Omental fat pad (tissue), 4 donors: ENCODE data around the gene CYB5B. TPM values are rescaled to one million over a fixed set of nuclear protein-coding genes. Genes with fewer than 3 reads are reported as not detected.

ENCODE experiments used
- ATAC-seq: fragments of 150-250 bp; one replicate; pipeline ENCODE4 v1.9.1; 2016; ENCODE audit warnings: mild to moderate bottlenecking, moderate library complexity; ENCODE audit not compliant: low FRiP score
- DNase-seq: peaks from one replicate; pipeline ENCODE4 v3.0.0-alpha.2; 2019; ENCODE audit warnings: low spot score
- CTCF ChIP-seq, 3 donors: fragments of 450-650 bp; IDR thresholded peaks; one replicate each; pipeline ENCODE4 v1.5.1; 2016 to 2017; ENCODE audit warnings: antibody characterized with exemption in 3 of 3, mild to moderate bottlenecking in 3 of 3, moderate library complexity in 2 of 3
- total RNA-seq, 4 donors: library from RNA; depleted of rRNA; stranded (reverse); fragments of >200 nt; gene quantifications; one replicate each; pipeline ENCODE4 v1.1.0, GENCODE V29; 2016

Gene CYB5B
- total RNA-seq, 4 donors from 2014 or later: 32.0 to 41.8 (median 36.2) TPM

GRCh38 chr16:69399361-69399760, 25.1 kb upstream of the CYB5B start:
- DNase-seq (no peak), ATAC-seq (no peak)
- no peak for TF ChIP-seq CTCF (IDR thresholded peaks at IDR 0.05)

- no peak for DNase-seq
- no peak for TF ChIP-seq CTCF (IDR thresholded peaks at IDR 0.05)
- no peak for ATAC-seq
Observed at GRCh38 chr16:69402439-69402838, 22.0 kb upstream of the CYB5B start.

GRCh38 chr16:69404275-69404805, 20.1 kb upstream of the CYB5B start:
- no peak for TF ChIP-seq CTCF (IDR thresholded peaks at IDR 0.05)
- no peak for ATAC-seq

GRCh38 chr16:69405326-69405725, 19.1 kb upstream of the CYB5B start:
- DNase-seq (no peak), ATAC-seq (no peak)
- TF ChIP-seq CTCF (IDR thresholded peaks at IDR 0.05): no peak

More at GRCh38 chr16:69404275-69404805, 20.1 kb upstream of the CYB5B start:
- no peak for DNase-seq

GRCh38 chr16:69405757-69406156, 18.7 kb upstream of the CYB5B start:
- ATAC-seq (no peak), DNase-seq (no peak)
- TF ChIP-seq CTCF (IDR thresholded peaks at IDR 0.05): no peak

GRCh38 chr16:69406780-69407331, 17.6 kb upstream of the CYB5B start:
- no peak for TF ChIP-seq CTCF (IDR thresholded peaks at IDR 0.05)
- DNase-seq: no peak
- no peak for ATAC-seq

- TF ChIP-seq CTCF (IDR thresholded peaks at IDR 0.05): no peak
- no peak for DNase-seq
- no peak for ATAC-seq
Observed at GRCh38 chr16:69407702-69408323, 16.6 kb upstream of the CYB5B start.
